ENCODE measurements around the gene HIRA. TPM values are rescaled to one million over a fixed set of nuclear protein-coding genes. Genes with fewer than 3 reads are reported as not detected.

The HIRA gene
- total and polyA plus RNA-seq, 2 experiments from 2014 or later = 9.4 to 58.3 TPM

GRCh38 chr22:19466126-19466716 lies 34.7 kb upstream of the HIRA start:
- H3K36me3 Mint-ChIP-seq (ENCODE audit: low read depth) = peaks cover 75% of the 10 kb centered on the region
- peaks cover 44% of the 10 kb centered on the region for H3K36me3 ChIP-seq (ENCODE audit: insufficient read depth)

More at GRCh38 chr22:19466126-19466716, 34.7 kb upstream of the HIRA start:
- Histone ChIP-seq H3F3A (replicated peaks; ENCODE audit: low read depth) (no peaks in the 10 kb centered on the region), H2AFZ (no peak overlapping the region), H3K79me2 (replicated peaks; ENCODE audit: insufficient read depth) (no peaks in the 10 kb centered on the region), H3K27ac (ENCODE audit: low read depth) (no peak overlapping the region), H3K4me2 (no peak overlapping the region), H3K27me3 (ENCODE audit: insufficient read depth) (no peaks in the 10 kb centered on the region), H3K4me3 (no peak overlapping the region), H3K4me1 (ENCODE audit: insufficient read depth) (no peaks in the 10 kb centered on the region), H3K9me2 (ENCODE audit: insufficient read depth) (no peaks in the 10 kb centered on the region), H4K20me1 (replicated peaks; ENCODE audit: insufficient read depth) (peaks cover 11% of the 10 kb centered on the region)
- Mint-ChIP-seq H3K27me3 (ENCODE audit: insufficient read depth, low read depth, poor library complexity) (no peaks in the 10 kb centered on the region), H3K4me3 (no peak overlapping the region), H3K9me3 (no peaks in the 10 kb centered on the region), H3K27ac (no peak overlapping the region), H3K4me1 (no peaks in the 10 kb centered on the region)
- DNase-seq (ENCODE audit: low spot score) = no peak
- ATAC-seq = no peak
- TF ChIP-seq EZH2 (IDR thresholded peaks at IDR 0.05; ENCODE audit: low read depth, unreplicated experiment) (no peak), REST (IDR thresholded peaks at IDR 0.05; ENCODE audit: unreplicated experiment) (no peak), CREB1 (CRISPR knock-in tag; IDR thresholded peaks at IDR 0.05; ENCODE audit: low read depth) (no peak), POLR2AphosphoS5 (IDR thresholded peaks at IDR 0.05; ENCODE audit: low read depth) (no peak), STAT1 (IDR thresholded peaks at IDR 0.05; ENCODE audit: unreplicated experiment) (no peak), ZNF331 (CRISPR knock-in tag; IDR thresholded peaks at IDR 0.05; ENCODE audit: low read depth) (no peak), JUNB (IDR thresholded peaks at IDR 0.05; ENCODE audit: unreplicated experiment) (no peak), CTCF (conservative IDR thresholded peaks at IDR 0.05; ENCODE audit: low read depth in 2 of 2) (no peak), ZNF114 (CRISPR knock-in tag; IDR thresholded peaks at IDR 0.05) (no peak), NANOG (IDR thresholded peaks at IDR 0.05; ENCODE audit: borderline replicate concordance) (no peak)
- TF ChIP-seq, protein P1, sequence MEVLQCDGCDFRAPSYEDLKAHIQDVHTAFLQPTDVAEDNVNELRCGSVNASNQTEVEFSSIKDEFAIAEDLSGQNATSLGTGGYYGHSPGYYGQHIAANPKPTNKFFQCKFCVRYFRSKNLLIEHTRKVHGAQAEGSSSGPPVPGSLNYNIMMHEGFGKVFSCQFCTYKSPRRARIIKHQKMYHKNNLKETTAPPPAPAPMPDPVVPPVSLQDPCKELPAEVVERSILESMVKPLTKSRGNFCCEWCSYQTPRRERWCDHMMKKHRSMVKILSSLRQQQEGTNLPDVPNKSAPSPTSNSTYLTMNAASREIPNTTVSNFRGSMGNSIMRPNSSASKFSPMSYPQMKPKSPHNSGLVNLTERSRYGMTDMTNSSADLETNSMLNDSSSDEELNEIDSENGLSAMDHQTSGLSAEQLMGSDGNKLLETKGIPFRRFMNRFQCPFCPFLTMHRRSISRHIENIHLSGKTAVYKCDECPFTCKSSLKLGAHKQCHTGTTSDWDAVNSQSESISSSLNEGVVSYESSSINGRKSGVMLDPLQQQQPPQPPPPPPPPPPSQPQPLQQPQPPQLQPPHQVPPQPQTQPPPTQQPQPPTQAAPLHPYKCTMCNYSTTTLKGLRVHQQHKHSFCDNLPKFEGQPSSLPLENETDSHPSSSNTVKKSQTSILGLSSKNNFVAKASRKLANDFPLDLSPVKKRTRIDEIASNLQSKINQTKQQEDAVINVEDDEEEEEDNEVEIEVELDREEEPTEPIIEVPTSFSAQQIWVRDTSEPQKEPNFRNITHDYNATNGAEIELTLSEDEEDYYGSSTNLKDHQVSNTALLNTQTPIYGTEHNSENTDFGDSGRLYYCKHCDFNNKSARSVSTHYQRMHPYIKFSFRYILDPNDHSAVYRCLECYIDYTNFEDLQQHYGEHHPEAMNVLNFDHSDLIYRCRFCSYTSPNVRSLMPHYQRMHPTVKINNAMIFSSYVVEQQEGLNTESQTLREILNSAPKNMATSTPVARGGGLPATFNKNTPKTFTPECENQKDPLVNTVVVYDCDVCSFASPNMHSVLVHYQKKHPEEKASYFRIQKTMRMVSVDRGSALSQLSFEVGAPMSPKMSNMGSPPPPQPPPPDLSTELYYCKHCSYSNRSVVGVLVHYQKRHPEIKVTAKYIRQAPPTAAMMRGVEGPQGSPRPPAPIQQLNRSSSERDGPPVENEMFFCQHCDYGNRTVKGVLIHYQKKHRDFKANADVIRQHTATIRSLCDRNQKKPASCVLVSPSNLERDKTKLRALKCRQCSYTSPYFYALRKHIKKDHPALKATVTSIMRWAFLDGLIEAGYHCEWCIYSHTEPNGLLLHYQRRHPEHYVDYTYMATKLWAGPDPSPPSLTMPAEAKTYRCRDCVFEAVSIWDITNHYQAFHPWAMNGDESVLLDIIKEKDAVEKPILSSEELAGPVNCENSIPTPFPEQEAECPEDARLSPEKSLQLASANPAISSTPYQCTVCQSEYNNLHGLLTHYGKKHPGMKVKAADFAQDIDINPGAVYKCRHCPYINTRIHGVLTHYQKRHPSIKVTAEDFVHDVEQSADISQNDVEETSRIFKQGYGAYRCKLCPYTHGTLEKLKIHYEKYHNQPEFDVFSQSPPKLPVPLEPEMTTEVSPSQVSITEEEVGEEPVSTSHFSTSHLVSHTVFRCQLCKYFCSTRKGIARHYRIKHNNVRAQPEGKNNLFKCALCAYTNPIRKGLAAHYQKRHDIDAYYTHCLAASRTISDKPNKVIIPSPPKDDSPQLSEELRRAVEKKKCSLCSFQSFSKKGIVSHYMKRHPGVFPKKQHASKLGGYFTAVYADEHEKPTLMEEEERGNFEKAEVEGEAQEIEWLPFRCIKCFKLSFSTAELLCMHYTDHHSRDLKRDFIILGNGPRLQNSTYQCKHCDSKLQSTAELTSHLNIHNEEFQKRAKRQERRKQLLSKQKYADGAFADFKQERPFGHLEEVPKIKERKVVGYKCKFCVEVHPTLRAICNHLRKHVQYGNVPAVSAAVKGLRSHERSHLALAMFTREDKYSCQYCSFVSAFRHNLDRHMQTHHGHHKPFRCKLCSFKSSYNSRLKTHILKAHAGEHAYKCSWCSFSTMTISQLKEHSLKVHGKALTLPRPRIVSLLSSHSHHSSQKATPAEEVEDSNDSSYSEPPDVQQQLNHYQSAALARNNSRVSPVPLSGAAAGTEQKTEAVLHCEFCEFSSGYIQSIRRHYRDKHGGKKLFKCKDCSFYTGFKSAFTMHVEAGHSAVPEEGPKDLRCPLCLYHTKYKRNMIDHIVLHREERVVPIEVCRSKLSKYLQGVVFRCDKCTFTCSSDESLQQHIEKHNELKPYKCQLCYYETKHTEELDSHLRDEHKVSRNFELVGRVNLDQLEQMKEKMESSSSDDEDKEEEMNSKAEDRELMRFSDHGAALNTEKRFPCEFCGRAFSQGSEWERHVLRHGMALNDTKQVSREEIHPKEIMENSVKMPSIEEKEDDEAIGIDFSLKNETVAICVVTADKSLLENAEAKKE (CRISPR knock-in tag; IDR thresholded peaks at IDR 0.05) = no peak
